ENCODE measurements around the gene TPBGL. TPM values are rescaled to one million over a fixed set of nuclear protein-coding genes. Genes with fewer than 3 reads are reported as not detected.

Gene TPBGL
- total RNA-seq, 1 experiment from 2014 or later = not detected

GRCh38 chr11:75281469-75282095 is 41.0 kb downstream of the TPBGL start:
- no peaks in the 10 kb centered on the region for H3K9me3 ChIP-seq (ENCODE audit: low read length)
- no peaks in the 10 kb centered on the region for H3K79me2 ChIP-seq (ENCODE audit: low read length)
- H3K9me2 ChIP-seq (replicated peaks; ENCODE audit: insufficient read depth, low read length) = no peaks in the 10 kb centered on the region
- DNase-seq = no peak
- H3K36me3 ChIP-seq (ENCODE audit: insufficient read depth, low read length) = no peaks in the 10 kb centered on the region
- no peak overlapping the region for H3K4me3 ChIP-seq (ENCODE audit: low read length)
- no peak overlapping the region for H3K4me2 ChIP-seq (ENCODE audit: low read depth, low read length, poor library complexity, severe bottlenecking)
- H2AFZ ChIP-seq (ENCODE audit: low read length) = no peak overlapping the region
- H3K27ac ChIP-seq (ENCODE audit: low read length) = no peak overlapping the region
- no peaks in the 10 kb centered on the region for H3K4me1 ChIP-seq (ENCODE audit: low read length)
- H3K27me3 ChIP-seq (ENCODE audit: low read length) = no peaks in the 10 kb centered on the region
- H4K20me1 ChIP-seq (ENCODE audit: insufficient read depth, low read depth, low read length) = 0 out of 2 replicates have a peak, but pooled peaks cover 2% of the 10 kb centered on the region
- H3K9ac ChIP-seq (ENCODE audit: low read length) = no peak overlapping the region

DNA sequence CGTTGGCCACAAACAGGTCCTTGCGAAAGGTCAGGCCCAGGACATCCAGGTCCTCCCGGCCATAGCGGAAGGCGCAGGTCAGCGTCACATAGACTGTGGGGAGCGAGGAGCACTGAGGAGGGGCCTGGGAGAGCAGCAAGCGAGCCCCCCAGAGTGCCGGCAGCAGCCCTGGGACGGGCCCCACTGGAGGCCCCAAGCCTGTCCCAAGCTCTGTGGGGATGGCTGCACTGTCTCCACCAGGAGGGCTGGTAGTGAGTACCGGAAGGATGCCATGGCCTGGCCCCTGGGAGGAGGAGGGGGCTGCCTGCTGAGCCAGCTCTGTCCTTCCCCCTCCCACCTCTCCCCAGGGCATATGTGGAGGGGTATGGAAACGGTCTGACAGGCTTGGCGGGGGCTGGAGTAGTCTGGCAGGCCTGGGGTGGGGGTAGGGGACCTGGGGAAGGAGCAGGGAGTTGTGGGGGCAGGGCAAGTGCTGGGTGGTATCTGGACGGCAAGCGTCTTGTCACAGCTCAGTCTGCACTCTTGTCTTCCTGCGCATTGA is 42.9 kb downstream of the TPBGL start:
- Histone ChIP-seq H3K27me3 (ENCODE audit: low read length) (no peaks in the 10 kb centered on the region), H3K9me3 (ENCODE audit: low read length) (no peaks in the 10 kb centered on the region), H3K9me2 (replicated peaks; ENCODE audit: insufficient read depth, low read length) (no peaks in the 10 kb centered on the region), H3K4me1 (ENCODE audit: low read length) (no peaks in the 10 kb centered on the region), H2AFZ (ENCODE audit: low read length) (no peak overlapping the region), H3K4me2 (ENCODE audit: low read depth, low read length, poor library complexity, severe bottlenecking) (no peak overlapping the region), H3K4me3 (ENCODE audit: low read length) (no peak overlapping the region), H3K36me3 (ENCODE audit: insufficient read depth, low read length) (no peaks in the 10 kb centered on the region), H4K20me1 (ENCODE audit: insufficient read depth, low read depth, low read length) (0 out of 2 replicates have a peak, but pooled peaks cover 2% of the 10 kb centered on the region), H3K79me2 (ENCODE audit: low read length) (no peaks in the 10 kb centered on the region), H3K27ac (ENCODE audit: low read length) (no peak overlapping the region), H3K9ac (ENCODE audit: low read length) (no peak overlapping the region)
- DNase-seq = no peak

- Histone ChIP-seq H3K9me2 (replicated peaks; ENCODE audit: insufficient read depth, low read length) (no peaks in the 10 kb centered on the region), H3K27me3 (ENCODE audit: low read length) (no peaks in the 10 kb centered on the region), H3K4me3 (ENCODE audit: low read length) (no peak overlapping the region), H3K27ac (ENCODE audit: low read length) (no peak overlapping the region), H3K4me1 (ENCODE audit: low read length) (no peaks in the 10 kb centered on the region), H3K9me3 (ENCODE audit: low read length) (no peaks in the 10 kb centered on the region), H3K9ac (ENCODE audit: low read length) (no peak overlapping the region), H2AFZ (ENCODE audit: low read length) (no peak overlapping the region), H3K36me3 (ENCODE audit: insufficient read depth, low read length) (no peaks in the 10 kb centered on the region), H3K79me2 (ENCODE audit: low read length) (no peaks in the 10 kb centered on the region), H4K20me1 (ENCODE audit: insufficient read depth, low read depth, low read length) (0 out of 2 replicates have a peak, but pooled peaks cover 2% of the 10 kb centered on the region), H3K4me2 (ENCODE audit: low read depth, low read length, poor library complexity, severe bottlenecking) (no peak overlapping the region)
- no peak for DNase-seq
These were observed 45.3 kb downstream of the TPBGL start for GRCh38 chr11:75285776-75286360.

GRCh38 chr11:75286826-75287465 is 46.4 kb downstream of the TPBGL start:
- H3K4me2 ChIP-seq (ENCODE audit: low read depth, low read length, poor library complexity, severe bottlenecking) = no peak overlapping the region
- no peak overlapping the region for H3K27ac ChIP-seq (ENCODE audit: low read length)
- no peak overlapping the region for H3K4me3 ChIP-seq (ENCODE audit: low read length)
- no peaks in the 10 kb centered on the region for H3K36me3 ChIP-seq (ENCODE audit: insufficient read depth, low read length)
- H3K9ac ChIP-seq (ENCODE audit: low read length) = no peak overlapping the region
- no peaks in the 10 kb centered on the region for H3K79me2 ChIP-seq (ENCODE audit: low read length)
- H2AFZ ChIP-seq (ENCODE audit: low read length) = no peak overlapping the region
- 0 out of 2 replicates have a peak, but pooled peaks cover 2% of the 10 kb centered on the region for H4K20me1 ChIP-seq (ENCODE audit: insufficient read depth, low read depth, low read length)
- no peak for DNase-seq
- H3K27me3 ChIP-seq (ENCODE audit: low read length) = no peaks in the 10 kb centered on the region
- no peaks in the 10 kb centered on the region for H3K9me2 ChIP-seq (replicated peaks; ENCODE audit: insufficient read depth, low read length)
- H3K4me1 ChIP-seq (ENCODE audit: low read length) = no peaks in the 10 kb centered on the region
- H3K9me3 ChIP-seq (ENCODE audit: low read length) = no peaks in the 10 kb centered on the region

DNA sequence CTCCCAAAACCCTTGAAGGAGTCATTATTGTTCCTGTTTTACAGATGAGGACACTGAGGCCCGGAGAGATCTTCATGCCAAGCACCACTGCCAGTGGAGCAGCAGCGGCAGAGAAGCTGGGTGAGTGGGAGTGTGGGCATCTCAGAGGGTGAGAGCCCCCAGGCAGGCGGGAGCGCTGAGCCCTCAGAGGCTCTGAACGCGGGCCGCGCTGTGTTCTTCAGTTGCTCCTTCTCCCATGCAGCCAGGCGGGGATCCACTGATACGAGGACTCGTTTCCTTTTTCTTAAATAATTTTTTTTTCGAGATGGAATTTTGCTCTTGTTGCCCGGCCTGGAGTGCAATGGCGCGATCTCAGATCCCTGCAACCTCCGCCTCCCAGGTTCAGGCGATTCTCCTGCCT is 47.0 kb downstream of the TPBGL start:
- no peaks in the 10 kb centered on the region for H3K27me3 ChIP-seq (ENCODE audit: low read length)
- H3K9ac ChIP-seq (ENCODE audit: low read length) = no peak overlapping the region
- no peak for DNase-seq
- no peaks in the 10 kb centered on the region for H3K36me3 ChIP-seq (ENCODE audit: insufficient read depth, low read length)
- no peak overlapping the region for H2AFZ ChIP-seq (ENCODE audit: low read length)
- H3K79me2 ChIP-seq (ENCODE audit: low read length) = no peaks in the 10 kb centered on the region
- no peak overlapping the region for H3K4me2 ChIP-seq (ENCODE audit: low read depth, low read length, poor library complexity, severe bottlenecking)
- H3K9me3 ChIP-seq (ENCODE audit: low read length) = no peaks in the 10 kb centered on the region
- H3K4me3 ChIP-seq (ENCODE audit: low read length) = no peak overlapping the region
- no peaks in the 10 kb centered on the region for H3K9me2 ChIP-seq (replicated peaks; ENCODE audit: insufficient read depth, low read length)
- H3K4me1 ChIP-seq (ENCODE audit: low read length) = no peaks in the 10 kb centered on the region
- 0 out of 2 replicates have a peak, but pooled peaks cover 2% of the 10 kb centered on the region for H4K20me1 ChIP-seq (ENCODE audit: insufficient read depth, low read depth, low read length)
- H3K27ac ChIP-seq (ENCODE audit: low read length) = no peak overlapping the region

GRCh38 chr11:75289511-75289760 is 48.9 kb downstream of the TPBGL start:
- Histone ChIP-seq H3K79me2 (ENCODE audit: low read length) (no peaks in the 10 kb centered on the region), H3K4me1 (ENCODE audit: low read length) (no peaks in the 10 kb centered on the region), H3K27ac (ENCODE audit: low read length) (no peak overlapping the region), H3K27me3 (ENCODE audit: low read length) (no peaks in the 10 kb centered on the region), H2AFZ (ENCODE audit: low read length) (no peak overlapping the region), H3K36me3 (ENCODE audit: insufficient read depth, low read length) (no peaks in the 10 kb centered on the region), H3K9ac (ENCODE audit: low read length) (no peak overlapping the region), H3K4me3 (ENCODE audit: low read length) (no peak overlapping the region), H3K9me3 (ENCODE audit: low read length) (no peaks in the 10 kb centered on the region), H3K4me2 (ENCODE audit: low read depth, low read length, poor library complexity, severe bottlenecking) (no peak overlapping the region), H3K9me2 (replicated peaks; ENCODE audit: insufficient read depth, low read length) (no peaks in the 10 kb centered on the region), H4K20me1 (ENCODE audit: insufficient read depth, low read depth, low read length) (0 out of 2 replicates have a peak, but pooled peaks cover 2% of the 10 kb centered on the region)
- DNase-seq = no peak

DNA sequence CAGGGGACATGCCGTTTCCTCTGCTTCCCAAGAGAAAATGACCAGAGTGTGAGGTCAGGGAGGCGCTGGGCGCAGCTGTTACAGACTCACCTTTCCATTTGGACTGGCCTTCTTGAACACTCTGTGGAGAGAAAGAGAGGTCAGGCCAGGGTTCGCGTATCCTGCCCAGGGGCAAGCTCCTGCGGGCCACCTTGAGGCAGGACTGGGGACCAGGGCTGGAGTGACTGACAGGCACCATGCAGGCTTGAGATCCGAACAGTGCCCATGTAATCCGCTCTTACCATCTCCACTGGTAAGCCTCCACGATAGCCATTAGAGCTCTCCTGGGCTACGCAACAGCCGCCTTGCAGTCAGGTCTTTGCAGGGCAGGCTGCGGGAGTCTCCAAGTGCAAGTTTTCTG is 49.3 kb downstream of the TPBGL start:
- H3K27ac ChIP-seq (ENCODE audit: low read length) = no peak overlapping the region
- no peaks in the 10 kb centered on the region for H3K79me2 ChIP-seq (ENCODE audit: low read length)
- H3K9ac ChIP-seq (ENCODE audit: low read length) = no peak overlapping the region

DNA sequence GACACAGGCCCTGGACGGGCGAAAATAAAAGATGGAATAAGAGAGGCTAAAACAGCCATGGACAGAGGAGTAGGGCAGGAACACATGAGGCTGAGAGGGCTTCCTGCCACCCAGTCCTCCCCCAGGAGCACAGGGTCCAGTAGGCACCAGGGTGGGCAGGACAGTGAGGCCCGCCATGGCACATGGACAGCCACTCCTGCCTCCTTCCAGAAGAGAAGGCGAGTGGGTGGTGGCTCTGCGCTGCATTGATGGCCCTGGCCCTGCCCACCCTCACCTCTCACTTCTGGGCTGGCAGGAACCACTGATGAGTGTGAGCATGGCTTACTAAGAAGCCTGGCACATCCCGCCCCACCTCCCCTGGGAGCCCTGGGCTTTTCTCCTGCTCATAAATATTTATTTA is 51.2 kb downstream of the TPBGL start:
- Histone ChIP-seq H3K79me2 (ENCODE audit: low read length) (no peaks in the 10 kb centered on the region), H4K20me1 (ENCODE audit: insufficient read depth, low read depth, low read length) (no peaks in the 10 kb centered on the region), H3K4me3 (ENCODE audit: low read length) (no peak overlapping the region), H3K9me2 (replicated peaks; ENCODE audit: insufficient read depth, low read length) (no peaks in the 10 kb centered on the region), H3K4me1 (ENCODE audit: low read length) (no peaks in the 10 kb centered on the region), H3K27ac (ENCODE audit: low read length) (no peak overlapping the region), H3K9ac (ENCODE audit: low read length) (no peak overlapping the region), H3K4me2 (ENCODE audit: low read depth, low read length, poor library complexity, severe bottlenecking) (no peak overlapping the region), H2AFZ (ENCODE audit: low read length) (no peak overlapping the region), H3K36me3 (ENCODE audit: insufficient read depth, low read length) (no peaks in the 10 kb centered on the region), H3K27me3 (ENCODE audit: low read length) (no peaks in the 10 kb centered on the region), H3K9me3 (ENCODE audit: low read length) (no peaks in the 10 kb centered on the region)
- DNase-seq = no peak

More for the DNA sequence above, 49.3 kb downstream of the TPBGL start:
- no peaks in the 10 kb centered on the region for H3K4me1 ChIP-seq (ENCODE audit: low read length)
- no peaks in the 10 kb centered on the region for H3K9me3 ChIP-seq (ENCODE audit: low read length)
- H3K4me2 ChIP-seq (ENCODE audit: low read depth, low read length, poor library complexity, severe bottlenecking) = no peak overlapping the region
- H3K36me3 ChIP-seq (ENCODE audit: insufficient read depth, low read length) = no peaks in the 10 kb centered on the region
- H4K20me1 ChIP-seq (ENCODE audit: insufficient read depth, low read depth, low read length) = 0 out of 2 replicates have a peak, but pooled peaks cover 2% of the 10 kb centered on the region
- H3K4me3 ChIP-seq (ENCODE audit: low read length) = no peak overlapping the region
- no peak overlapping the region for H2AFZ ChIP-seq (ENCODE audit: low read length)
- H3K27me3 ChIP-seq (ENCODE audit: low read length) = no peaks in the 10 kb centered on the region
- H3K9me2 ChIP-seq (replicated peaks; ENCODE audit: insufficient read depth, low read length) = no peaks in the 10 kb centered on the region
- DNase-seq = no peak
